ENCODE measurements around the gene RHCG. TPM values are rescaled to one million over a fixed set of nuclear protein-coding genes. Genes with fewer than 3 reads are reported as not detected.

RHCG gene
- total RNA-seq, 2 donors from 2014 or later: not detected

- H3K9me3 Mint-ChIP-seq: no peaks in the 10 kb centered on the region
- no peaks in the 10 kb centered on the region for H3K4me1 Mint-ChIP-seq
- TF ChIP-seq, protein P1, sequence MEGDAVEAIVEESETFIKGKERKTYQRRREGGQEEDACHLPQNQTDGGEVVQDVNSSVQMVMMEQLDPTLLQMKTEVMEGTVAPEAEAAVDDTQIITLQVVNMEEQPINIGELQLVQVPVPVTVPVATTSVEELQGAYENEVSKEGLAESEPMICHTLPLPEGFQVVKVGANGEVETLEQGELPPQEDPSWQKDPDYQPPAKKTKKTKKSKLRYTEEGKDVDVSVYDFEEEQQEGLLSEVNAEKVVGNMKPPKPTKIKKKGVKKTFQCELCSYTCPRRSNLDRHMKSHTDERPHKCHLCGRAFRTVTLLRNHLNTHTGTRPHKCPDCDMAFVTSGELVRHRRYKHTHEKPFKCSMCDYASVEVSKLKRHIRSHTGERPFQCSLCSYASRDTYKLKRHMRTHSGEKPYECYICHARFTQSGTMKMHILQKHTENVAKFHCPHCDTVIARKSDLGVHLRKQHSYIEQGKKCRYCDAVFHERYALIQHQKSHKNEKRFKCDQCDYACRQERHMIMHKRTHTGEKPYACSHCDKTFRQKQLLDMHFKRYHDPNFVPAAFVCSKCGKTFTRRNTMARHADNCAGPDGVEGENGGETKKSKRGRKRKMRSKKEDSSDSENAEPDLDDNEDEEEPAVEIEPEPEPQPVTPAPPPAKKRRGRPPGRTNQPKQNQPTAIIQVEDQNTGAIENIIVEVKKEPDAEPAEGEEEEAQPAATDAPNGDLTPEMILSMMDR (conservative IDR thresholded peaks at IDR 0.05): no peak
- peaks cover 21% of the 10 kb centered on the region for H3K27me3 ChIP-seq (ENCODE audit: control insufficient read depth, insufficient read depth, low read length, poor library complexity, severe bottlenecking)
- DNase-seq: no peak
- H3K27ac ChIP-seq (ENCODE audit: low read depth, low read length): no peak overlapping the region
- H3K9ac ChIP-seq (ENCODE audit: extremely low read depth, low read length, poor library complexity, severe bottlenecking): no peak overlapping the region
- no peaks in the 10 kb centered on the region for H3K4me1 ChIP-seq (ENCODE audit: control insufficient read depth, insufficient read depth, low read length)
- 93 to 94% methylated on average over 3 to 5 of the region's 5 CpGs for WGBS, 2 experiments (ENCODE audit: insufficient coverage in 1 of 2, insufficient read length in 1 of 2)
- H3K4me3 Mint-ChIP-seq: no peak overlapping the region
- peaks cover 25% of the 10 kb centered on the region for H3K27me3 Mint-ChIP-seq (ENCODE audit: insufficient read depth)
- no peaks in the 10 kb centered on the region for H3K9me3 ChIP-seq (ENCODE audit: control insufficient read depth, low read length)
- no peaks in the 10 kb centered on the region for H3K36me3 Mint-ChIP-seq (ENCODE audit: low read depth)
- no peaks in the 10 kb centered on the region for H3K36me3 ChIP-seq (ENCODE audit: control insufficient read depth, insufficient read depth, low read length)
- no peak overlapping the region for H3K4me3 ChIP-seq (ENCODE audit: low read length)
- no peak overlapping the region for H3K27ac Mint-ChIP-seq
Observed at GRCh38 chr15:89501646-89502045, 5.3 kb upstream of the RHCG start.

- Histone ChIP-seq H3K27me3 (ENCODE audit: control insufficient read depth, insufficient read depth, low read length, poor library complexity, severe bottlenecking) (peaks cover 29% of the 10 kb centered on the region), H3K9ac (ENCODE audit: extremely low read depth, low read length, poor library complexity, severe bottlenecking) (no peak overlapping the region), H3K27ac (ENCODE audit: low read depth, low read length) (no peak overlapping the region), H3K4me1 (ENCODE audit: control insufficient read depth, insufficient read depth, low read length) (no peaks in the 10 kb centered on the region), H3K36me3 (ENCODE audit: control insufficient read depth, insufficient read depth, low read length) (no peaks in the 10 kb centered on the region), H3K4me3 (ENCODE audit: low read length) (no peak overlapping the region), H3K9me3 (ENCODE audit: control insufficient read depth, low read length) (no peaks in the 10 kb centered on the region)
- WGBS, 2 experiments (ENCODE audit: insufficient coverage in 1 of 2, insufficient read length in 1 of 2): 87 to 91% methylated on average over 8 to 10 of the region's 10 CpGs
- DNase-seq: peak; percentile 62
- H3K36me3 Mint-ChIP-seq (ENCODE audit: low read depth): no peaks in the 10 kb centered on the region
- H3K27me3 Mint-ChIP-seq (ENCODE audit: insufficient read depth): peaks cover 34% of the 10 kb centered on the region
- H3K9me3 Mint-ChIP-seq: no peaks in the 10 kb centered on the region
- H3K4me3 Mint-ChIP-seq: no peak overlapping the region
- H3K27ac Mint-ChIP-seq: no peak overlapping the region
- TF ChIP-seq, protein P1 (conservative IDR thresholded peaks at IDR 0.05): peak; percentile 63
- no peaks in the 10 kb centered on the region for H3K4me1 Mint-ChIP-seq
Observed at GRCh38 chr15:89500397-89501270, 4.3 kb upstream of the RHCG start.

GRCh38 chr15:89499156-89499555 is 2.8 kb upstream of the RHCG start:
- H3K27ac ChIP-seq (ENCODE audit: low read depth, low read length): no peak overlapping the region
- Mint-ChIP-seq H3K4me1 (no peaks in the 10 kb centered on the region), H3K36me3 (ENCODE audit: low read depth) (no peaks in the 10 kb centered on the region), H3K27me3 (ENCODE audit: insufficient read depth) (peaks cover 49% of the 10 kb centered on the region), H3K27ac (no peak overlapping the region), H3K9me3 (no peaks in the 10 kb centered on the region), H3K4me3 (no peak overlapping the region)
- no peaks in the 10 kb centered on the region for H3K36me3 ChIP-seq (ENCODE audit: control insufficient read depth, insufficient read depth, low read length)
- no peaks in the 10 kb centered on the region for H3K4me1 ChIP-seq (ENCODE audit: control insufficient read depth, insufficient read depth, low read length)
- WGBS, 2 experiments (ENCODE audit: insufficient coverage in 1 of 2, insufficient read length in 1 of 2): 90 to 93% methylated on average over 3 to 8 of the region's 8 CpGs
- H3K4me3 ChIP-seq (ENCODE audit: low read length): no peak overlapping the region
- H3K9ac ChIP-seq (ENCODE audit: extremely low read depth, low read length, poor library complexity, severe bottlenecking): no peak overlapping the region
- peak; percentile 42 for DNase-seq
- H3K27me3 ChIP-seq (ENCODE audit: control insufficient read depth, insufficient read depth, low read length, poor library complexity, severe bottlenecking): peaks cover 44% of the 10 kb centered on the region
- TF ChIP-seq, protein P1 (conservative IDR thresholded peaks at IDR 0.05): no peak
- H3K9me3 ChIP-seq (ENCODE audit: control insufficient read depth, low read length): no peaks in the 10 kb centered on the region

Measured in endodermal cell (in vitro differentiated cells).